Measurements from ENCODE around the gene ARHGEF33.

- TF ChIP-seq REST (IDR thresholded peaks at IDR 0.05; ENCODE audit: unreplicated experiment) (no peak), CTCF (conservative IDR thresholded peaks at IDR 0.05; ENCODE audit: low read depth in 2 of 2) (no peak), POLR2AphosphoS5 (IDR thresholded peaks at IDR 0.05; ENCODE audit: low read depth) (no peak), EZH2 (IDR thresholded peaks at IDR 0.05; ENCODE audit: low read depth, unreplicated experiment) (no peak)
Measured at GRCh38 chr2:38973266-38973665, 83.6 kb downstream of the ARHGEF33 start.

Measured in GM23338 (cell line).